OCI-LY3 (cell line): Measurements from ENCODE around the gene AFDN.

Experiments used
- H2AFZ ChIP-seq: fragments of 200-600, 300-600 bp; shearing (Covaris generic); 2 replicates; pipeline ENCODE4 v1.6.0; 2014; ENCODE audit warnings: antibody characterized with exemption, low read depth, low read length
- H3K27ac ChIP-seq: fragments of 200-600, 300-600 bp; sonication (generic); 2 replicates; pipeline ENCODE4 v1.5.1; 2014; ENCODE audit warnings: mild to moderate bottlenecking, low read length, moderate library complexity, mixed read lengths
- H3K27me3 ChIP-seq: fragments of 200-600, 300-600 bp; sonication (generic); 2 replicates; pipeline ENCODE4 v1.6.1; 2014; ENCODE audit warnings: low read depth, low read length, mixed read lengths
- H3K36me3 ChIP-seq: fragments of 200-600, 300-600 bp; sonication (generic); replicated peaks from 2 replicates; pipeline ENCODE3; 2014; ENCODE audit warnings: low read depth, low read length, mixed read lengths
- H3K4me1 ChIP-seq: fragments of 300-600, 200-600 bp; sonication (generic); 2 replicates; pipeline ENCODE4 v1.6.1; 2014; ENCODE audit warnings: low read length, mixed read lengths
- H3K4me2 ChIP-seq: fragments of 200-600, 300-600 bp; sonication (generic); 2 replicates; pipeline ENCODE4 v1.6.1; 2014; ENCODE audit warnings: low read length, mixed read lengths
- H3K4me3 ChIP-seq: fragments of 300-600, 200-600 bp; sonication (generic); 2 replicates; pipeline ENCODE4 v1.5.1; 2014; ENCODE audit warnings: antibody characterized with exemption, mild to moderate bottlenecking, low read length, moderate library complexity
- H3K79me2 ChIP-seq: fragments of 300-600, 200-600 bp; shearing (Covaris generic); 2 replicates; pipeline ENCODE4 v1.6.1; 2014; ENCODE audit warnings: mild to moderate bottlenecking, low read length, mixed read lengths
- H3K9ac ChIP-seq: fragments of 300-600, 200-600 bp; shearing (Covaris generic); 2 replicates; pipeline ENCODE4 v1.6.0; 2014; ENCODE audit warnings: mild to moderate bottlenecking, low read length, moderate library complexity
- H3K9me3 ChIP-seq: fragments of 200-600, 300-600 bp; shearing (Covaris generic); 2 replicates; pipeline ENCODE4 v1.6.1; 2014; ENCODE audit warnings: low read length, mixed read lengths; ENCODE audit not compliant: insufficient read depth
- H4K20me1 ChIP-seq: fragments of 200-600, 300-600 bp; sonication (generic); 2 replicates; pipeline ENCODE4 v1.6.1; 2016; ENCODE audit warnings: low read length, mixed read lengths; ENCODE audit not compliant: insufficient read depth
- EZH2phosphoT487 ChIP-seq: fragments of 200-600 bp; shearing (Covaris generic); IDR thresholded peaks from 2 replicates; pipeline ENCODE4 v1.6.1; 2018; ENCODE audit warnings: antibody characterized with exemption, mixed run types, low read depth
- TF ChIP-seq, protein P1 (sequence below): fragments of 200-600, 300-600 bp; sonication (generic); IDR thresholded peaks from 2 replicates; pipeline ENCODE4 v1.5.1; 2014; ENCODE audit warnings: antibody characterized with exemption, low read length, low read depth

Gene AFDN

DNA sequence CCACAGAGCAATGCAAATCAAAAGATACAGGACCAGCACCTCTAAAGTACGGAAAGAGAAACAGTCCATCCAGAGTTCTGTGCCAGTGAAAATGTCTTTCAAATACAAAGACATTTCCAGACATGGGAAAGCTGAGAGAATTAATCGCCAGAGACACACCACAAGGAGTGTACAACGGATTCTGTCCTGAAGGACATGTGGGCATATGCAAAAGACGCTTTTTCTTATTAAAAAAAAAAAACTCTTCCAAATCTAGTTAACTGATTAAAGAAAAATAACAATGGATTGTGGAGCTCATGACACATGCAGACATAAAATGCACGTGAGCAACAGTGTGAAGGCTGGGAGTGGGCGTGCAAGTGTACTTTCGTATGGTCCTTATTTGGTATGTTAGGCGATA lies 193.5 kb downstream of the AFDN start:
- H3K4me1 ChIP-seq: no peaks in the 10 kb centered on the region; the same call in 1 of the 2 replicates
- TF ChIP-seq, protein P1, sequence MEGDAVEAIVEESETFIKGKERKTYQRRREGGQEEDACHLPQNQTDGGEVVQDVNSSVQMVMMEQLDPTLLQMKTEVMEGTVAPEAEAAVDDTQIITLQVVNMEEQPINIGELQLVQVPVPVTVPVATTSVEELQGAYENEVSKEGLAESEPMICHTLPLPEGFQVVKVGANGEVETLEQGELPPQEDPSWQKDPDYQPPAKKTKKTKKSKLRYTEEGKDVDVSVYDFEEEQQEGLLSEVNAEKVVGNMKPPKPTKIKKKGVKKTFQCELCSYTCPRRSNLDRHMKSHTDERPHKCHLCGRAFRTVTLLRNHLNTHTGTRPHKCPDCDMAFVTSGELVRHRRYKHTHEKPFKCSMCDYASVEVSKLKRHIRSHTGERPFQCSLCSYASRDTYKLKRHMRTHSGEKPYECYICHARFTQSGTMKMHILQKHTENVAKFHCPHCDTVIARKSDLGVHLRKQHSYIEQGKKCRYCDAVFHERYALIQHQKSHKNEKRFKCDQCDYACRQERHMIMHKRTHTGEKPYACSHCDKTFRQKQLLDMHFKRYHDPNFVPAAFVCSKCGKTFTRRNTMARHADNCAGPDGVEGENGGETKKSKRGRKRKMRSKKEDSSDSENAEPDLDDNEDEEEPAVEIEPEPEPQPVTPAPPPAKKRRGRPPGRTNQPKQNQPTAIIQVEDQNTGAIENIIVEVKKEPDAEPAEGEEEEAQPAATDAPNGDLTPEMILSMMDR: no peak
- TF ChIP-seq EZH2phosphoT487: no peak
- no peaks in the 10 kb centered on the region for H4K20me1 ChIP-seq
- H3K79me2 ChIP-seq: no peaks in the 10 kb centered on the region
- no peak overlapping the region for H3K4me3 ChIP-seq
- no peaks in the 10 kb centered on the region for H3K36me3 ChIP-seq
- no peaks in the 10 kb centered on the region for H3K9me3 ChIP-seq
- H3K4me2 ChIP-seq: no peak overlapping the region
- H2AFZ ChIP-seq: no peak overlapping the region
- H3K9ac ChIP-seq: no peak overlapping the region
- no peak overlapping the region for H3K27ac ChIP-seq
- no peaks in the 10 kb centered on the region for H3K27me3 ChIP-seq

DNA sequence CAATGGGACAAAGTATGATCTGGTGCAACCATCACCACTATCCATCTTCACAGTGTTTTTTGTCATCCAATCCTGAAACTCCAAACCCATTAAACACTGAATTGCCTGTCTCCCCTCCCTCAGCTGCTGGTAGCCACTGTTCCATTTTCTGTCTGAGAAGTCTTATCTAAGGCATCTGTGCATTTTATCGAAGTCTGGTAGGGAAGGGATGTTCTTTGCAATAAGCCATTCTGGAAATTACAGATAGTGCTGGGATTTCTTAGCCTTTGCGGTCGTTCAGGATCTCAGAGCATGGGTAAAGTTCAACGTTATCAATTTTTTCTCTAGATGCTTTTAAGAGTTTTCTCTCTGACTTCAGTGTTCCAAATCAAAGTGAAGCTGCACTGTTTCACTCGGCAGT lies 194.9 kb downstream of the AFDN start:
- Histone ChIP-seq H3K27ac (no peak overlapping the region), H3K36me3 (no peaks in the 10 kb centered on the region), H2AFZ (no peak overlapping the region), H3K4me2 (no peak overlapping the region), H4K20me1 (no peaks in the 10 kb centered on the region), H3K9ac (no peak overlapping the region), H3K79me2 (no peaks in the 10 kb centered on the region), H3K9me3 (no peaks in the 10 kb centered on the region), H3K4me1 (peaks cover 9% of the 10 kb centered on the region), H3K27me3 (no peaks in the 10 kb centered on the region), H3K4me3 (no peak overlapping the region)
- TF ChIP-seq, protein P1: no peak
- no peak for TF ChIP-seq EZH2phosphoT487
